Measurements from ENCODE around the gene C17orf113. TPM values are rescaled to one million over a fixed set of nuclear protein-coding genes. Genes with fewer than 3 reads are reported as not detected.
A peak's percentile ranks its signal among the peaks of the same experiment; 100 is the strongest.

Gene C17orf113
- total RNA-seq, 2 donors from 2014 or later = 0.84 to 1.2 TPM

- Histone ChIP-seq H3K4me1 (no peaks in the 10 kb centered on the region), H3K9me3 (no peaks in the 10 kb centered on the region), H3K4me3 (no peak overlapping the region), H3K27me3 (no peaks in the 10 kb centered on the region), H3K36me3 (no peaks in the 10 kb centered on the region), H3K9ac (ENCODE audit: low read depth in 2 of 2, low read length in 2 of 2) (no peak overlapping the region), H3K27ac (no peak overlapping the region)
- no peak for TF ChIP-seq CTCF (IDR thresholded peaks at IDR 0.05)
- intact Hi-C loops (cut with DNase I) = no loop called here
- DNase-seq = no peak
These were observed 41.2 kb downstream of the C17orf113 start for GRCh38 chr17:42009170-42009569.

GRCh38 chr17:42005166-42005565 is 45.2 kb downstream of the C17orf113 start:
- no peak for DNase-seq
- no peak overlapping the region for H3K27ac ChIP-seq
- H3K9ac ChIP-seq (ENCODE audit: low read depth in 2 of 2, low read length in 2 of 2) = no peak overlapping the region
- no peaks in the 10 kb centered on the region for H3K27me3 ChIP-seq
- no peak for TF ChIP-seq CTCF (IDR thresholded peaks at IDR 0.05)
- H3K4me3 ChIP-seq = no peak overlapping the region
- H3K4me1 ChIP-seq = peaks cover 11% of the 10 kb centered on the region
- intact Hi-C loops (cut with DNase I) = no loop called here
- H3K36me3 ChIP-seq = no peaks in the 10 kb centered on the region
- no peaks in the 10 kb centered on the region for H3K9me3 ChIP-seq

GRCh38 chr17:42002792-42003301 is 47.6 kb downstream of the C17orf113 start:
- H3K36me3 ChIP-seq = no peaks in the 10 kb centered on the region
- H3K27me3 ChIP-seq = no peaks in the 10 kb centered on the region
- H3K9ac ChIP-seq (ENCODE audit: low read depth in 2 of 2, low read length in 2 of 2) = no peak overlapping the region
- intact Hi-C loops (cut with DNase I) = no loop called here
- no peak for TF ChIP-seq CTCF (IDR thresholded peaks at IDR 0.05)
- H3K4me1 ChIP-seq = peaks cover 11% of the 10 kb centered on the region
- H3K9me3 ChIP-seq = no peaks in the 10 kb centered on the region
- DNase-seq = no peak
- peak overlapping the region; percentile 9 for H3K27ac ChIP-seq
- H3K4me3 ChIP-seq = no peak overlapping the region

- H3K27me3 ChIP-seq = no peaks in the 10 kb centered on the region
- no peak overlapping the region for H3K27ac ChIP-seq
- H3K9me3 ChIP-seq = no peaks in the 10 kb centered on the region
- intact Hi-C loops (cut with DNase I) = no loop called here
- peaks cover 5% of the 10 kb centered on the region for H3K36me3 ChIP-seq
- no peak for TF ChIP-seq CTCF (IDR thresholded peaks at IDR 0.05)
- H3K4me3 ChIP-seq = no peak overlapping the region
- H3K9ac ChIP-seq (ENCODE audit: low read depth in 2 of 2, low read length in 2 of 2) = no peak overlapping the region
- H3K4me1 ChIP-seq = peaks cover 11% of the 10 kb centered on the region
- no peak for DNase-seq
These were observed 48.1 kb downstream of the C17orf113 start for GRCh38 chr17:42002175-42002791.

GRCh38 chr17:42001729-42002128 is 48.7 kb downstream of the C17orf113 start:
- intact Hi-C loops (cut with DNase I) = no loop called here
- no peak overlapping the region for H3K27ac ChIP-seq
- H3K9me3 ChIP-seq = no peaks in the 10 kb centered on the region
- no peak for DNase-seq
- H3K36me3 ChIP-seq = peaks cover 7% of the 10 kb centered on the region
- no peak overlapping the region for H3K4me3 ChIP-seq
- H3K27me3 ChIP-seq = no peaks in the 10 kb centered on the region
- no peak overlapping the region for H3K9ac ChIP-seq (ENCODE audit: low read depth in 2 of 2, low read length in 2 of 2)
- H3K4me1 ChIP-seq = peaks cover 11% of the 10 kb centered on the region
- TF ChIP-seq CTCF (IDR thresholded peaks at IDR 0.05) = no peak

All from colonic mucosa (tissue), 4 donors.